GM12878 (cell line): ENCODE measurements around the gene MAST4. TPM values are rescaled to one million over a fixed set of nuclear protein-coding genes. Genes with fewer than 3 reads are reported as not detected.

Source experiments
- ATAC-seq: fragments of 200-7000 bp; cut with Tn5 transposase; 3 replicates; pipeline ENCODE4 v1.9.1; 2020; ENCODE audit warnings: mild to moderate bottlenecking, moderate library complexity
- BruUV-seq: library from RNA; stranded (reverse); fragments of 400-500 nt; replicated peaks from 2 replicates; lab custom pipeline; 2021; lab: Mats Ljungman, UMichigan
- CTCF ChIA-PET: fragments of 300-600 bp; sonication (Branson Sonifier 250); formaldehyde crosslinking; extraction: SDS; loops from one replicate; lab custom pipeline; 2021; ENCODE audit warnings: inconsistent platforms; lab: Yijun Ruan, JAX
- POLR2A ChIA-PET: fragments of 350-600 bp; formaldehyde crosslinking; extraction: SDS; loops from one replicate; lab custom pipeline; 2021; ENCODE audit warnings: inconsistent platforms; lab: Charles Lee
- RAD21 ChIA-PET: fragments of 300-600 bp; sonication (Branson Sonifier 250); formaldehyde crosslinking; loops from one replicate; lab custom pipeline; 2023; ENCODE audit warnings: antibody characterized with exemption; ENCODE audit not compliant: unreplicated experiment; lab: Charles Lee
- SMC1A ChIA-PET: fragments of 300-600 bp; sonication (Branson Sonifier 250); formaldehyde crosslinking; loops from one replicate; lab custom pipeline; 2023; ENCODE audit not compliant: unreplicated experiment, uncharacterized antibody; lab: Charles Lee
- DNase-seq: peaks from one replicate; pipeline ENCODE4 v3.0.0-alpha.2; 2011; ENCODE audit warnings: low read depth, low spot score
- FAIRE-seq: peaks from 3 replicates; lab custom pipeline; 2011; peaks lifted over from hg19 to GRCh38; lab: Jason Lieb, UNC
- H2AFZ ChIP-seq: 2 replicates; pipeline ENCODE4 v1.6.0; 2011; ENCODE audit warnings: low read depth, low read length, control low read depth; ENCODE audit not compliant: control insufficient read depth
- H3K27ac ChIP-seq: 2 replicates; pipeline ENCODE4 v1.5.1; 2011; ENCODE audit warnings: control low read depth; ENCODE audit not compliant: control insufficient read depth, insufficient read depth
- H3K27me3 ChIP-seq, 2 experiments: replicated peaks in 1 of 2; 2 replicates each; pipeline versions ENCODE4 v1.6.0 to v1.6.1; 2011; ENCODE audit warnings: low read length in 1 of 2; ENCODE audit not compliant: control insufficient read depth in 2 of 2, insufficient read depth in 2 of 2
- H3K36me3 ChIP-seq, 2 experiments: 2 replicates each; pipeline ENCODE4 v1.5.1; 2011; ENCODE audit warnings: low read length in 1 of 2; ENCODE audit not compliant: control insufficient read depth in 2 of 2, insufficient read depth in 2 of 2
- H3K4me1 ChIP-seq: 2 replicates; pipeline ENCODE4 v1.6.1; 2011; ENCODE audit warnings: mild to moderate bottlenecking, low read length, moderate library complexity, mixed read lengths; ENCODE audit not compliant: control insufficient read depth, insufficient read depth
- H3K4me2 ChIP-seq: 2 replicates; pipeline ENCODE4 v1.6.0; 2011; ENCODE audit warnings: control low read depth; ENCODE audit not compliant: control insufficient read depth, insufficient read depth
- H3K4me3 ChIP-seq: fragments of 200-600 bp; sonication (generic); 2 replicates; pipeline ENCODE4 v1.5.1; 2016
- H3K79me2 ChIP-seq: 2 replicates; pipeline ENCODE4 v1.6.0; 2011; ENCODE audit warnings: low read length; ENCODE audit not compliant: control insufficient read depth, insufficient read depth
- H3K9ac ChIP-seq: 2 replicates; pipeline ENCODE4 v1.8.0; 2011; ENCODE audit warnings: low read length, control low read depth, mixed read lengths; ENCODE audit not compliant: control insufficient read depth, insufficient read depth
- H3K9me3 ChIP-seq: replicated peaks from 3 replicates; pipeline ENCODE4 v1.5.1; 2011; ENCODE audit warnings: mild to moderate bottlenecking, low read length; ENCODE audit not compliant: control insufficient read depth, insufficient read depth
- H4K20me1 ChIP-seq: 2 replicates; pipeline ENCODE4 v1.6.0; 2011; ENCODE audit not compliant: control insufficient read depth, insufficient read depth
- CHD2 ChIP-seq: IDR thresholded peaks from 2 replicates; pipeline ENCODE4 v1.6.1; 2011; ENCODE audit warnings: low read depth, low read length, improper control_type of control experiment, borderline replicate concordance
- CUX1 ChIP-seq: IDR thresholded peaks from 2 replicates; pipeline ENCODE4 v1.6.1; 2012; ENCODE audit warnings: improper control_type of control experiment, low read depth, low read length; ENCODE audit not compliant: insufficient replicate concordance
- EGR1 ChIP-seq, 2 experiments: IDR thresholded peaks; 1 replicate in 1 of 2; 2 replicates in 1 of 2; pipeline ENCODE4 v1.6.1; 2011 to 2012; ENCODE audit warnings: low read depth in 2 of 2, low read length in 2 of 2, borderline replicate concordance in 1 of 2, mild to moderate bottlenecking in 1 of 2, moderate library complexity in 1 of 2
- GABPA ChIP-seq: IDR thresholded peaks from 2 replicates; pipeline ENCODE4 v1.6.1; 2014; ENCODE audit warnings: antibody characterized with exemption, low read depth, mild to moderate bottlenecking, inconsistent platforms
- KLF5 ChIP-seq: fragments of 450-650 bp; IDR thresholded peaks from 2 replicates; pipeline ENCODE4 v1.6.1; 2014; ENCODE audit warnings: mild to moderate bottlenecking; ENCODE audit not compliant: partially characterized antibody
- SREBF2 ChIP-seq: IDR thresholded peaks from 2 replicates; pipeline ENCODE4 v1.6.1; 2012; ENCODE audit warnings: mild to moderate bottlenecking, low read length
- STAT1 ChIP-seq: fragments of 450-650 bp; conservative IDR thresholded peaks from 2 replicates; pipeline ENCODE4 v1.6.1; 2014; ENCODE audit warnings: antibody characterized with exemption, mild to moderate bottlenecking
- TCF3 ChIP-seq: IDR thresholded peaks from 2 replicates; pipeline ENCODE4 v1.6.1; 2012; ENCODE audit warnings: low read depth, mild to moderate bottlenecking, low read length, borderline replicate concordance; ENCODE audit not compliant: insufficient read depth
- WRNIP1 ChIP-seq: IDR thresholded peaks from 2 replicates; pipeline ENCODE4 v1.6.1; 2011; ENCODE audit warnings: low read depth, low read length, improper control_type of control experiment, borderline replicate concordance
- ZBTB11 ChIP-seq: fragments of 450-650 bp; formaldehyde crosslinking; IDR thresholded peaks from 2 replicates; pipeline ENCODE4 v1.5.0; 2022; ENCODE audit warnings: mild to moderate bottlenecking, missing genetic modification characterization
- ZNF384 ChIP-seq: IDR thresholded peaks from 2 replicates; pipeline ENCODE4 v1.6.1; 2012; ENCODE audit warnings: low read depth, mild to moderate bottlenecking, low read length, improper control_type of control experiment, borderline replicate concordance
- WGBS: methylation state at CpG from one replicate; pipeline ENCODE4 v1.1.6; 2016; ENCODE audit warnings: low lambda C conversion rate; ENCODE audit not compliant: insufficient replicate concordance, insufficient coverage; ENCODE audit errors: missing lambda C conversion rate; 5-methylcytosine and 5-hydroxymethylcytosine counted together
- in situ Hi-C: fragments of 300-500 bp; cut with MboI; formaldehyde crosslinking; loops from 9 replicates; pipeline ENCODE4 v1.14.3; 2018; ENCODE audit warnings: mixed read lengths
- intact Hi-C: fragments of 100-400 bp; cut with micrococcal nuclease; formaldehyde crosslinking; loops from one replicate; pipeline ENCODE4 v1.14.2; 2022; ENCODE audit not compliant: unreplicated experiment
- polyA plus RNA-seq, 11 experiments: library from polyadenylated mRNA; depleted of rRNA in 4 of 11; unstranded in 6 of 11; stranded (reverse) in 5 of 11; fragments of >200 nt; fragmentation: Nextera tagmentation in 4 of 11; fragmentation: Illumina TruSeq in 1 of 11; extraction: Ambion mirVana in 4 of 11; extraction: Trizol in 1 of 11; gene quantifications; 1 replicate in 1 of 11; 2 replicates in 10 of 11; pipeline versions ENCODE4 v1.2.1 to v1.2.3, GENCODE V29; 2011 to 2016; ENCODE audit warnings: inconsistent platforms in 2 of 11, missing spikeins in 2 of 11, low read depth in 1 of 11
- total RNA-seq, 4 experiments: library from RNA; depleted of rRNA in 3 of 4; stranded (reverse); fragments of >200 nt in 3 of 4; fragmentation: Illumina TruSeq in 1 of 4; extraction: Trizol in 1 of 4; gene quantifications; 2 replicates each; pipeline versions ENCODE4 v1.2.1 to v1.2.3, GENCODE V29; 2013 to 2021

The MAST4 gene
- total and polyA plus RNA-seq, 10 of the 15 experiments (the other 5 are each of a cell fraction or from before 2014, with no cell fraction given) = 0.02 to 1.6 (median 0.29) TPM; not detected in 1

- TF ChIP-seq CUX1 = no peak
These were observed 477.0 kb downstream of the MAST4 start (continued) for GRCh38 chr5:67073045-67073680.

- CTCF ChIA-PET = no interaction called here
These were observed 481.1 kb downstream of the MAST4 start for GRCh38 chr5:67077296-67077695.

More at GRCh38 chr5:67077296-67077695, 481.1 kb downstream of the MAST4 start:
- no peak overlapping the region for H3K4me3 ChIP-seq
- POLR2A ChIA-PET = no interaction called here
- H3K4me1 ChIP-seq = no peaks in the 10 kb centered on the region
- RAD21 ChIA-PET = no interaction called here
- no peaks in the 10 kb centered on the region for H3K27me3 ChIP-seq
- intact Hi-C loops = no loop called here
- no peak for FAIRE-seq
- no peaks in the 10 kb centered on the region; the same call in 1 of the 2 replicates for H4K20me1 ChIP-seq
- H3K9me3 ChIP-seq = no peaks in the 10 kb centered on the region
- no peak overlapping the region for H3K27ac ChIP-seq
- in situ Hi-C loops = no loop called here
- no TSS peak for BruUV-seq
- DNase-seq = no peak
- TF ChIP-seq KLF5 (no peak), STAT1 (no peak), GABPA (no peak), EGR1 (IDR thresholded peaks at IDR 0.05; ENCODE audit: borderline replicate concordance in 1 of 2, low read depth in 2 of 2, low read length in 2 of 2) (no peak), WRNIP1 (no peak), CHD2 (no peak), ZBTB11 (CRISPR knock-in tag) (no peak), ZNF384 (no peak), TCF3 (no peak), SREBF2 (no peak)
- TF ChIP-seq, all 136 proteins: peak for 0
- H3K4me2 ChIP-seq = no peak overlapping the region
- 48% methylated on average over 4 of the region's 4 CpGs for WGBS
- ATAC-seq = no peak
- no peak overlapping the region for H3K9ac ChIP-seq
- SMC1A ChIA-PET = no interaction called here
- no peak overlapping the region for H2AFZ ChIP-seq
- H3K36me3 ChIP-seq = no peaks in the 10 kb centered on the region
- no peaks in the 10 kb centered on the region for H3K79me2 ChIP-seq
